CD4-positive, alpha-beta T cell treated with Interferon alpha-2 for 1 hour (primary cell): Measurements from ENCODE around the gene OR6J1.

Source experiments
- DNase-seq, 2 donors: peaks; one replicate each; pipeline ENCODE4 v3.0.0-alpha.2; 2020 to 2022

The OR6J1 gene

GRCh38 chr14:22601996-22602395, 42.2 kb downstream of the OR6J1 start:
- DNase-seq, result no peak

DNA sequence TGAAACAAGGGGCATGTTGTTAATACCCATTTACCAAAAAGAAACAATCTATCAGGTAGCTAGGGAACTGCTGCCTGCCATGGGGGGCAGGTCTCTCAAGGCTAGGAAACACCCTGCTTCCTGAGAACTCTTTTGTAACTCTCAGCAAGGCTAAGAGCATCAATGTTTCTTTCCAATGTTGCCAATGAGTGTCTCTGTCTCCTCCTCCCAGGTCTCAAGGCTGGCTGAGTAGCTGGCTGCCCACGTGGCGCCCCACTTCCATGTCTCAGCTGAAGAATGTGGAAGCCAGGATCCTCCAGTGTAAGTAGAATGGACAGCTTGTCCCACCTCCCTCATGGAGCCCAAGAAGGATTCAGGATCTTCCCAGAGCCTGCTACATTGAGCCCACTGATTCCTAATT, 42.7 kb downstream of the OR6J1 start:
- no peak for DNase-seq

- no peak for DNase-seq
Measured at GRCh38 chr14:22600027-22600426, 44.1 kb downstream of the OR6J1 start.

- DNase-seq, result no peak
Measured at GRCh38 chr14:22599349-22599748, 44.8 kb downstream of the OR6J1 start.

- peak in 1 of 2 donors; percentile 40 for DNase-seq
Measured at GRCh38 chr14:22598896-22599244, 45.3 kb downstream of the OR6J1 start.

- peak; percentile 46 to 67 for DNase-seq
Measured at GRCh38 chr14:22598099-22598895, 45.9 kb downstream of the OR6J1 start, which contains the start of gene ABHD4. TSS of gene ABHD4 (plus strand) at chr14:22598300. CDS start at chr14:22598307, 7 bp downstream.

- DNase-seq, result no peak
Measured at GRCh38 chr14:22597771-22598098, 46.4 kb downstream of the OR6J1 start.

DNA sequence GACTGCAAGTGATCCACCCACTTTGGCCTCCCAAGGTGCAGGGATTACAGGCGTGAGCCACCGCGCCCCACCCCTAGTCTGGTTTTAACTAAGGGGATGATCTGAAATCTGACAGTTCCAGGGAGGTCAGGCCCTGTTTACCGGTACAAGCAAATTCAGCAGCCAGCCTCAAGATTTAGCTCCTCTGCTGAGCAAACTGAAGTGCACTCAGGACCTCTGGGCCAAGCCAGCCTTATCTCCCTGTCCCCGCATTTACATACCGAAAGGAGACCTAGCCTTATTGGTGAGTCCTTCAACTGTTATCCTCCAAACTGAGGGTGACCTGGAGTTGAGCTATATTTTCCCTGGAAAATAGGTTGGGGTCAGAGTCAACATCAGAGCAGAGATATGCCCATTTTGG, 46.9 kb downstream of the OR6J1 start:
- DNase-seq, result no peak

GRCh38 chr14:22596354-22596879, 47.7 kb downstream of the OR6J1 start:
- DNase-seq, result no peak

DNA sequence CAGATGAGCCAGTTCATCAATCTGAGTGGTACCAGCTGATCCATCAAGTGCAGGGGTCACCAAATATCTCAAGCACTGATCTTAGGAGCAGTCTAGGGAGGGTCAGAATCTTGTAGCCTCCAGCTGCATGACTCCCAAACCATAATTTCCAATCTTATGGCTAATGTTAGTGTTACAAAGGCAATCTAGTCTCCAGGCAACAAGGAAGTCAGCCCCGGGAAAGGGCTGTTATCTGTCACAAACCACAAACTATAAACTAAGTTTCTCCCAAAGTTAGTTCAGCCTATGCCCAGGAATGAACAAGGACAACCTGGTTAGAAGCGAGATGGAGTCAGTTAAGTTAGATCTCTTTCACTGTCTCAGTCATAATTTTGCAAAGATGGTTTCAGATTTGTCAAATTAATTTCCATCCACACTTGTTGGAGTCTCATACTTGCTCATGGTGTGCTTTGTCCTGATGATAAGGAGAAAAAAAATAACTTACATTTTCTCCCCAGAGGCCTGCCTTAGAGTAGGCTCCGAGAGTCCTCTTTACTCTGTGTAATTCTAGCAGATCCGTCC, 49.9 kb downstream of the OR6J1 start:
- no peak for DNase-seq

DNA sequence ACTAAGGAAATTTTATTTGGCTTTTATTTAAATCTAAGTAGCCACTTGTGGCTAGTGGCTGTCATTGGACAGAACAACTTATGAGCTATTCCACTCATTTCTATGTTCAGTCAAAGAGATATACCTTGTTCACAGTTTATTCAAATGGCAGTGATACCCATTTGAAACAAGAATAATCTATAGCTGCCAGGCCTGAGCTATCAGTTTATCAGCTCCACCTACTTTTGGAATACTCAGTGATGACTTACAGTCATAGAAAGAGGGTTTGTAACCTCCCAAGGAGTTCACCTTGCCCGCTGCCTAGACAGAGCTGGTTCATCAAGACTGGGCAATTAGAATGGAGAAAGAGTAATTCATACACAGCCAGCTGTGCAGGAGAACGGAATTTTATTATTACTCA, 50.6 kb downstream of the OR6J1 start:
- no peak for DNase-seq

DNA sequence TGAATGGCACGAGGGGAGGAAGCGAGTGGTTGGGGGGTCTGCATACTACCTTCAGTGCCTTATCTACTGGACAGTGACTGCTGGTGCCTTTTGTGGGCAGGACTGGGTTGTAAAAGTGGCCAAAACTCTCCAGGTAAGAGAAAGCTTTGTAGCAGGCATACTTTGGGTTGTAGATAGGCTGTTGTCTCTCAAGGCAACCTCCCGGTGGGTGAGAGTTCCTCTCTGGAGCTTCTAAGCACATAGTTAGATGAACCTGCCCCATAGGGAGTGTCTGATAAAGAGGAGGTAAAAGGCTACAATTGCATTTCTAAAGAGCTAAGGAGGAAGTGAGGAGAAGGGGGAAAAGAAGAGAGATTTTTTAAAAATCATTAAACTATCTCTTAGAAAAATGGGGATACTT, 51.0 kb downstream of the OR6J1 start:
- no peak for DNase-seq

GRCh38 chr14:22589096-22589839, 54.9 kb downstream of the OR6J1 start, which contains the start of gene DAD1:
TSS of gene DAD1 (minus strand) at chr14:22589224. CDS start at chr14:22589157, 67 bp downstream.
- peak; percentile 100 for DNase-seq

DNA sequence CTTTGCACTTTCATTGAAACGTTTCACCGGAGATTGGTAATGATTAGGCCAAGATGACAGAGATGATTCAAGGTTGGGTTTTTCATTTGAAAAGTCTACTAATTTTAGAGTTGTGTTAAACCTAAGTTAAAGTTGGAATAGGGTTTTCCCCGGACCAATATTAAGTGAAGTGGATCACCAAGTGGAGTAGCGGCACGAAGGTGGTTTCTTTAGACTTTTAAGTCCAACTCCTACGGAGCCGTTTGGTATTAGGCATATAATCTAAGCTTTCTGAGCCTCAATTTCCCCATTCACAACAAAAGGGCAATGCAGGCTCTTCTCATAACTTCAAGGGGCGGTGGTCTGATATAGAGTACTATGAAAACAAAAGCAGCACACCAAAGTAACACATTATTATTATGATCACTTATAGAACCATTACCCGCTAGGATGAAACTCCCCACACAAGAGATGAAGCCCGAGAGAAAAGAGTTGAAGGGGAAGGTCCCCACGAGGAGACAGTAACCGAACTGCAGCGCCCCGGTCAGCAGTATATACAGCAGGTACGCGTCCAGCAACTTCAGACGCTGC, 55.5 kb downstream of the OR6J1 start:
- no peak for DNase-seq

- peak in 1 of 2 donors; percentile 59 for DNase-seq
Measured at GRCh38 chr14:22587677-22588422, 56.3 kb downstream of the OR6J1 start.

GRCh38 chr14:22587247-22587646, 56.9 kb downstream of the OR6J1 start:
- DNase-seq, result no peak

- DNase-seq, result no peak
Measured at GRCh38 chr14:22583994-22584393, 60.2 kb downstream of the OR6J1 start.
